Measurements from ENCODE around the gene HINFP.

DNA sequence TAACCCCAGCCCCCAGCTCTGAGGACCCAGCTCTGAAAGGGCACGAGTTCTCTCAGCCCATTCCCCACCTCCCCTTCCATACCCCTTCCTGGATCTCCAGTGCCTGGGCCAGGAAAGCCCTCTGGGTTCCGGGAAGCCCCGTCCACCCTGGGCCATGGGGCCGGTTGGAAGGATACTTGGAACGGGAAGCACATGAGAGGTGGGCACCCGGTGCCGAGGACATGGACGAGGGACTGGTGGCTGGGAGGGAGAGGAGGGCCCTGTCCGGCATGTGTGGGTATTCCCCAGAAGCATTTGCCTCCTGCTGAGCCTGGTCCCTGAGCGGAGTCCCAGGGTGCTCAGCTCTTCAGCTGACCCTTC, 5.2 kb upstream of the HINFP start:
- TF ChIP-seq GATA3 (IDR thresholded peaks at IDR 0.05; ENCODE audit: low read depth, low read length) (no peak), GATA2 (IDR thresholded peaks at IDR 0.05; ENCODE audit: low read depth, low read length) (no peak)
